OCI-LY3 (cell line): Measurements from ENCODE around the gene GRB14.

Experiments used
- CTCF ChIP-seq: fragments of 200-600, 300-600 bp; sonication (generic); IDR thresholded peaks from 2 replicates; pipeline ENCODE4 v1.5.1; 2014; ENCODE audit warnings: antibody characterized with exemption, low read length, low read depth
- EZH2phosphoT487 ChIP-seq: fragments of 200-600 bp; shearing (Covaris generic); IDR thresholded peaks from 2 replicates; pipeline ENCODE4 v1.6.1; 2018; ENCODE audit warnings: antibody characterized with exemption, mixed run types, low read depth

- TF ChIP-seq CTCF (no peak), EZH2phosphoT487 (no peak)
Observed at GRCh38 chr2:164621764-164622105, 453 bp upstream of the GRB14 start.
